D341Med (cell line): Measurements from ENCODE around the gene ENTPD7.
"Not testable (repeated sequence)": the region's sequence is repeated elsewhere in the genome, so short reads cannot be mapped to it uniquely, and the experiment has no call there.

Experiments used
- DNase-seq: peaks from one replicate; pipeline ENCODE4 v3.0.0; 2012; ENCODE audit warnings: low spot score

The ENTPD7 gene

DNA sequence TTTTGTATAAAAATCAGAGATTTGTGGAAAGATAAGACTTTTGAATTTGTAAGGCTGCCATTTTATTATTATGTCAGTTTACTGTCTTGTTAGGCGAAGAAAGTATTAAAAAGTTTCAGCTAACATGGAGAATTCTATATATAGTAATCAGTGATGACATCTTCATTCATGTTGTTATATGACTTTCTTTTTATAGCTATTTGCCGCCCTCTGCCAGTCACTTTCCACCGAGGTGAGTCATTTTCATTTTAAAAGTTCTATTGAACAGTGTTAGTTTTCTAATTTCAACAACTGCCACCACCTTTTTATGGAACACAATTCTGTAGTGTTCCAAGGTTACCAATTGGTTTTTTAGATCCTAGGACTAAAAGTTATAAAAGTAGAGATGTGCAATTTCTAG is 84.5 kb downstream of the ENTPD7 start:
- no peak for DNase-seq

DNA sequence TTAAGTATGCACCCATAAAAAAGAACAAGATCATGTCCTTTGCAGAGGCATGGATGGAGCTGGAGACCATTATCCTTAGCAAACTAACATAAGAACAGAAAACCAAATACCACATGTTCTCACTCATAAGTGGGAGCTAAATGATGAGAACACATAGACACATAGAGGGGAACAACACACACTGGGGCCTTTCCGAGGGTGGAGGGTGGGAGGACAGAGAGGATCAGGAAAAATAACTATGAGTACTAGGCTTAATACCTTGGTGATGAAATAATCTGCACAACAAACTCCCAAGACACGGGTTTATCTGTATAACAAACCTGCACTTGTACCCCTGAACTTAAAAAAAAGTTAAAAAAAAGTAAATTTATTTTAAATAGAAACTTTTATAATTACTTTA is 86.9 kb downstream of the ENTPD7 start:
- DNase-seq = not testable (repeated sequence)

DNA sequence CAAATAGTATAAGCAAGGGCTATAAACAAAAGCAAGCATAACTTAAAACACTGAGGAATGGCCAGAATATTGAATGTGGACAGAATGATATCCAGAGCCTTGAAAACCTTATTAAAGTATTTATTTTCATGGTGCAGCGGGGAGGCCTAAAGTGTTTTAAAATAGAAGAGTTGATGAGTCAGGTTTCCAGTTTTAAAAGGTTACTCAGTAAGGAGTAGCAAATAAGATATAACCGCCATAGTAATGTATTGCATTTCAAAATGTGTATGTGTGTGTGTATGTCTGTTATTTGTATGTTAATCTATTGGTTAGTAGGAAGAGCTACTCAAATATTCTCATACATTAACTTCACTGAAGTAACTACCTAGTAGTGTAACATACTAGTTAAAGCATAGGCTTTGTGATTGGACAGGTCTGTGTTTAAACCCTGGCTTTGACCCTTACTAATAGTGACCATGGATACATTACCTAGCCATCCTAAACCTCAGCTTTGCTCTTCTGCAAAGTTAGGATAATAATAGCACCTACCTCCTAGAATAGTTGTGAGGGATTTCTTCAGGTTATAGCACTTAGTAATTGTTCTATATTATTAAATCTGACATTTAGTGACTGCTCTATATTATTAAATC is 89.6 kb downstream of the ENTPD7 start:
- no peak for DNase-seq

DNA sequence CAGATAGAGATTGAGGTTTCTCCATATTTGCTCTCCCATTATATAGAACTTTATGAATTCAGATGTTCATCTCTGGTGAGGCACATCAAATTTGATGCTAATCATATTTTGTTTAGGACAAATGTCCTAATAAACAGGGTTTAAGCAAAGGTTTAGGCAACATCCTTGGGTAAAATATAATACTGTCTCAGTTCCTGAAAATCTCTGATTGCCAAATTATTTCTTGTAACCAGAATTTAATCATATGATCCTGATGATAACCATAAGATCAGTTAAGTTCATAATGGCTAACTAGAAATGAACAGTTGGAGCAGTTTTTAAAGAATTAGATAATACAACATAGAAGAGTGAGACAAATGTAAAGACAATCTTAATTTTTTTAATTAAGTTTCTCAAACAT is 91.3 kb downstream of the ENTPD7 start:
- DNase-seq = no peak

DNA sequence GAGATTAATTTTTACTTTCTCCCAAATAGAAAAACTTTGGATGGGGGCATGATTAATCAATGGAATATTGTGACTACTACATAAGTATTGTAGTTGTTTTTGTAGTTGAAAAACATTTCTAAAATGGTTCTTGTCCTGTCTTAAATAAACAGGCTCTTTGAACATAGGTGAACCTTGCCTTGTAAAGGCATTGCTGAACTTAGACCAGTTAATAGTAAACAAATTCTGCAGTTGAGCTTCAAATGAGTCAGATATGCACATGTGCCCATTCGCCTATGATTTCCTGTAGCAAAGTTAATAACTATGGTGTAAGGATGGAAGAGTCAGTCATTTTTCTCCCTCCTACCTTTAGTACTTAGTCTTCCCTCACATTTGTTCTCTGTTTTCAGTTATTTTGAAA is 95.4 kb downstream of the ENTPD7 start:
- DNase-seq = no peak
